ENCODE data around the gene CPNE7.

DNA sequence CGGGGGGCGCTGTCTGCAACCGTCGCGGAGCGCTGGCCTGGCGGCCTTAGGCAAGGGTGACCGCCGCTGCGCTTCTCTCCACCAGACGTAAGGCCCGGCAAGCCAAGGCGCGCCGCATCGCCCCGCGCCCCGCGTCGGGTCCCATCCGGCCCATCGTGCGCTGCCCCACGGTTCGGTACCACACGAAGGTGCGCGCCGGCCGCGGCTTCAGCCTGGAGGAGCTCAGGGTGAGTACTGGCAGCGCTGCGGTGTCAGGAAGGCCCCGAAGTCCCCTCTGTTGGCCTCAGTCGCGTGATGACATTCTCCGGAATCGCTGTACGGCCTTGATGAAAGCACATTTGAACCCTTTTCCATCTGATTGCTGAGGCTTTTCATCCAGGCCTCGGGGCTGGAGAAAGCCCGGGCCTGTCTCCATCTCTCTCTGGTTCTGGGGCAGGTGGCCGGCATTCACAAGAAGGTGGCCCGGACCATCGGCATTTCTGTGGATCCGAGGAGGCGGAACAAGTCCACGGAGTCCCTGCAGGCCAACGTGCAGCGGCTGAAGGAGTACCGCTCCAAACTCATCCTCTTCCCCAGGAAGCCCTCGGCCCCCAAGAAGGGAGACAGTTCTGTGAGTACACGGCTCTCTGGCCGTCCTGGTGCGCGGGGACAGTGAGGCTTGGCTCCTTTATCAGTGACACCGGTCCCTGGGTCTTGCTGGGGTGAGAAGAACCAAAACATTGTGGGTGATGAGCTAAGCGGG, 14.2 kb upstream of the CPNE7 start:
- no peak for TF ChIP-seq GATA2 (IDR thresholded peaks at IDR 0.05; ENCODE audit: low read depth, low read length)
- TF ChIP-seq GATA3 (IDR thresholded peaks at IDR 0.05; ENCODE audit: low read depth, low read length), result no peak
